ENCODE measurements around the gene C1orf21. TPM values are rescaled to one million over a fixed set of nuclear protein-coding genes. Genes with fewer than 3 reads are reported as not detected.

Gene C1orf21
- total RNA-seq, 2 donors from 2014 or later, result 8.3 to 10.2 TPM

GRCh38 chr1:184479435-184480167 lies 92.8 kb downstream of the C1orf21 start:
- H3K4me3 ChIP-seq, result no peak overlapping the region
- DNase-seq, result peak in 2 of 4 donors; percentile 14 to 30
- WGBS, 2 donors, result 63 to 71% methylated on average over 14 of the region's 14 CpGs
- no peak for ATAC-seq
- H3K4me1 ChIP-seq, result peaks cover 27% of the 10 kb centered on the region
- TF ChIP-seq POLR2A (IDR thresholded peaks at IDR 0.05) (no peak), CTCF (IDR thresholded peaks at IDR 0.05) (no peak)
- no peak overlapping the region for H3K27ac ChIP-seq
- H3K36me3 ChIP-seq (replicated peaks in 1 of 2; ENCODE audit: insufficient read depth in 1 of 2, low read depth in 2 of 2), result no peaks in the 10 kb centered on the region
- intact Hi-C loops (cut with DNase I), result no loop called here
- no peaks in the 10 kb centered on the region for H3K9me3 ChIP-seq
- H3K27me3 ChIP-seq, result no peaks in the 10 kb centered on the region

GRCh38 chr1:184480736-184481135 lies 93.9 kb downstream of the C1orf21 start:
- no peak overlapping the region for H3K27ac ChIP-seq
- no peaks in the 10 kb centered on the region for H3K27me3 ChIP-seq
- no peaks in the 10 kb centered on the region for H3K9me3 ChIP-seq
- H3K4me3 ChIP-seq, result no peak overlapping the region
- intact Hi-C loops (cut with DNase I), result no loop called here
- no peak for ATAC-seq
- WGBS, 2 donors, result 95 to 96% methylated on average over 5 of the region's 5 CpGs
- no peak for TF ChIP-seq POLR2A (IDR thresholded peaks at IDR 0.05)
- TF ChIP-seq CTCF (IDR thresholded peaks at IDR 0.05), result no peak
- peaks cover 36% of the 10 kb centered on the region for H3K4me1 ChIP-seq
- no peak for DNase-seq
- no peaks in the 10 kb centered on the region for H3K36me3 ChIP-seq (replicated peaks in 1 of 2; ENCODE audit: insufficient read depth in 1 of 2, low read depth in 2 of 2)

GRCh38 chr1:184482136-184482535 lies 95.3 kb downstream of the C1orf21 start:
- 76 to 79% methylated on average over 5 of the region's 5 CpGs for WGBS, 2 donors
- Histone ChIP-seq H3K4me3 (no peak overlapping the region), H3K27ac (peak overlapping the region in 3 of 4 donors; percentile 70 to 81 (median 79)), H3K36me3 (replicated peaks in 1 of 2; ENCODE audit: insufficient read depth in 1 of 2, low read depth in 2 of 2) (no peaks in the 10 kb centered on the region), H3K9me3 (no peaks in the 10 kb centered on the region), H3K27me3 (no peaks in the 10 kb centered on the region), H3K4me1 (peaks cover 50% of the 10 kb centered on the region)
- intact Hi-C loops (cut with DNase I), result no loop called here
- no peak for ATAC-seq
- TF ChIP-seq CTCF (IDR thresholded peaks at IDR 0.05), result no peak
- no peak for TF ChIP-seq POLR2A (IDR thresholded peaks at IDR 0.05)
- DNase-seq, result peak in 3 of 4 donors; percentile 32 to 40 (median 36)

- 14 to 16% methylated on average over 3 of the region's 3 CpGs for WGBS, 2 donors
- Histone ChIP-seq H3K27ac (peak overlapping the region in 3 of 4 donors; percentile 70 to 81 (median 79)), H3K36me3 (replicated peaks in 1 of 2; ENCODE audit: insufficient read depth in 1 of 2, low read depth in 2 of 2) (no peaks in the 10 kb centered on the region), H3K27me3 (no peaks in the 10 kb centered on the region), H3K4me1 (peaks cover 51% of the 10 kb centered on the region), H3K9me3 (no peaks in the 10 kb centered on the region), H3K4me3 (no peak overlapping the region)
- intact Hi-C loops (cut with DNase I), result no loop called here
- peak in 5 of 7 experiments; percentile 18 to 49 (median 37) for TF ChIP-seq CTCF (IDR thresholded peaks at IDR 0.05)
- no peak for TF ChIP-seq POLR2A (IDR thresholded peaks at IDR 0.05)
- DNase-seq (peak; percentile 55 to 83 (median 76)), ATAC-seq (peak; percentile 89)
Observed at GRCh38 chr1:184483101-184483683, 96.4 kb downstream of the C1orf21 start.

Data from body of pancreas (tissue), 4 donors.